K562 (cell line): ENCODE measurements around the gene KDM4F. TPM values are rescaled to one million over a fixed set of nuclear protein-coding genes. Genes with fewer than 3 reads are reported as not detected.

ENCODE experiments used
- CREM ChIP-seq: IDR thresholded peaks from 2 replicates; pipeline ENCODE4 v1.6.1; 2014; ENCODE audit warnings: antibody characterized with exemption, low read depth
- FOXM1 ChIP-seq, 2 experiments: fragments of 450-650 bp in 1 of 2; sonication (generic) in 1 of 2; formaldehyde crosslinking in 1 of 2; IDR thresholded peaks; 2 replicates each; pipeline versions ENCODE4 v1.6.1 to v1.9.0; 2017 to 2022; ENCODE audit warnings: low read depth in 2 of 2, mild to moderate bottlenecking in 2 of 2, missing genetic modification reagents in 1 of 2, moderate library complexity in 1 of 2
- HMGXB4 ChIP-seq: sonication (generic); formaldehyde crosslinking; IDR thresholded peaks from 2 replicates; pipeline ENCODE4 v1.8.1; 2023; ENCODE audit warnings: mild to moderate bottlenecking, missing genetic modification reagents
- NFIC ChIP-seq: fragments of 450-650 bp; IDR thresholded peaks from 2 replicates; pipeline ENCODE4 v1.6.1; 2017; ENCODE audit warnings: mild to moderate bottlenecking, inconsistent platforms
- NKRF ChIP-seq: fragments of 450-650 bp; IDR thresholded peaks from 2 replicates; pipeline ENCODE4 v1.6.1; 2016; ENCODE audit warnings: borderline replicate concordance
- NRF1 ChIP-seq, 2 experiments: fragments of 450-650 bp; IDR thresholded peaks in 1 of 2; conservative IDR thresholded peaks in 1 of 2; 2 replicates each; pipeline ENCODE4 v1.6.1; 2014; ENCODE audit warnings: mild to moderate bottlenecking in 2 of 2
- POLR2G ChIP-seq: fragments of 200-400 bp; formaldehyde crosslinking; IDR thresholded peaks from 2 replicates; pipeline ENCODE4 v1.6.1; 2017; ENCODE audit warnings: low read depth, mild to moderate bottlenecking, antibody characterized with exemption, low read length, moderate library complexity
- RCOR1 ChIP-seq, 2 experiments: IDR thresholded peaks; 2 replicates each; pipeline ENCODE4 v1.6.1; 2012; ENCODE audit warnings: low read depth in 2 of 2, low read length in 2 of 2, borderline replicate concordance in 1 of 2, improper control_type of control experiment in 1 of 2
- RUNX1 ChIP-seq: sonication (generic); IDR thresholded peaks from 2 replicates; pipeline ENCODE4 v1.6.1; 2016; ENCODE audit warnings: antibody characterized with exemption, low read depth
- YY1 ChIP-seq, 3 experiments: IDR thresholded peaks; 2 replicates each; pipeline ENCODE4 v1.6.1; 2011; ENCODE audit warnings: low read length in 2 of 3, mild to moderate bottlenecking in 2 of 3, moderate library complexity in 2 of 3, borderline replicate concordance in 1 of 3, control low read depth in 1 of 3, low read depth in 1 of 3; ENCODE audit not compliant: insufficient read depth in 3 of 3, insufficient replicate concordance in 2 of 3, control insufficient read depth in 1 of 3, insufficient read length in 1 of 3; ENCODE audit errors: extremely low read depth in 1 of 3
- ZFX ChIP-seq: sonication (generic); formaldehyde crosslinking; IDR thresholded peaks from 2 replicates; pipeline ENCODE4 v1.8.0; 2022; ENCODE audit warnings: mild to moderate bottlenecking, missing genetic modification reagents, moderate library complexity
- ZNF583 ChIP-seq: fragments of 250-450 bp; sonication (Bioruptor Pico); IDR thresholded peaks from 2 replicates; pipeline ENCODE4 v1.4.0; 2020
- ZNF766 ChIP-seq: fragments of 200-800 bp; sonication (Bioruptor generic); conservative IDR thresholded peaks from 2 replicates; pipeline ENCODE4 v1.6.1; 2016; ENCODE audit warnings: missing genetic modification characterization, missing compliant biosample characterization
- polyA plus RNA-seq, 8 experiments: library from polyadenylated mRNA; depleted of rRNA in 4 of 8; stranded (reverse) in 5 of 8; unstranded in 3 of 8; fragments of >200 nt; fragmentation: Nextera tagmentation in 2 of 8; fragmentation: Illumina TruSeq in 1 of 8; extraction: Ambion mirVana in 2 of 8; extraction: Trizol in 1 of 8; gene quantifications; 2 replicates each; pipeline versions ENCODE4 v1.2.1 to v1.2.3, GENCODE V29; 2011 to 2014; ENCODE audit warnings: inconsistent platforms in 1 of 8, missing spikeins in 1 of 8
- total RNA-seq, 7 experiments: library from RNA; depleted of rRNA in 6 of 7; stranded (reverse); fragments of >200 nt in 6 of 7; fragmentation: Illumina TruSeq in 2 of 7; extraction: Trizol in 2 of 7; gene quantifications; 2 replicates each; pipeline versions ENCODE4 v1.2.1 to v1.2.3, GENCODE V29; 2011 to 2021; ENCODE audit warnings: low replicate concordance in 1 of 7
- TF ChIP-seq, protein P1 (sequence below): fragments of 450-650 bp; formaldehyde crosslinking; IDR thresholded peaks from 2 replicates; pipeline ENCODE4 v1.4.0; 2020; ENCODE audit warnings: mild to moderate bottlenecking, moderate library complexity
- TF ChIP-seq, protein P2 (sequence below): sonication (generic); formaldehyde crosslinking; IDR thresholded peaks from 2 replicates; pipeline ENCODE4 v1.8.0; 2022; ENCODE audit warnings: missing genetic modification reagents, mild to moderate bottlenecking, borderline replicate concordance
- TF ChIP-seq, protein P3 (sequence below): IDR thresholded peaks from 2 replicates; pipeline ENCODE4 v1.6.1; 2011; ENCODE audit warnings: borderline replicate concordance, low read depth, mild to moderate bottlenecking, moderate library complexity, low read length; ENCODE audit not compliant: insufficient read depth, poor library complexity, severe bottlenecking

Gene KDM4F
- total and polyA plus RNA-seq, 9 of the 15 experiments (the other 6 are each of a cell fraction or from before 2014, with no cell fraction given): not detected

- TF ChIP-seq NKRF (no peak), RCOR1 (IDR thresholded peaks at IDR 0.05; ENCODE audit: borderline replicate concordance in 1 of 2, low read depth in 2 of 2, low read length in 2 of 2) (peak in 1 of 2 experiments; percentile 49; a peak in 1 of 4 replicates), HMGXB4 (CRISPR knock-in tag) (peak; percentile 90; the same call in 1 of the 2 replicates), CREM (peak; percentile 73), RUNX1 (0 out of 2 replicates have a peak, but pooled peaks have one; percentile 37), FOXM1 (IDR thresholded peaks at IDR 0.05; ENCODE audit: low read depth) (no peak), FOXM1 (CRISPR knock-in tag; IDR thresholded peaks at IDR 0.05; ENCODE audit: low read depth) (peak; percentile 38; the same call in 1 of the 2 replicates), YY1 (IDR thresholded peaks at IDR 0.05; ENCODE audit: borderline replicate concordance in 1 of 3, control insufficient read depth in 1 of 3, extremely low read depth in 1 of 3, insufficient read depth in 3 of 3, insufficient read length in 1 of 3, insufficient replicate concordance in 2 of 3, low read depth in 1 of 3, low read length in 2 of 3) (peak; percentile 72 to 88 (median 87)), ZNF583 (no peak), POLR2G (peak; percentile 98), NFIC (peak; percentile 85), ZNF766 (CRISPR knock-in tag) (peak; percentile 52; the same call in 1 of the 2 replicates), NRF1 (conservative IDR thresholded peaks at IDR 0.05 in 1 of 2, IDR thresholded peaks at IDR 0.05 in 1 of 2) (peak; percentile 71 to 80), ZFX (CRISPR knock-in tag) (peak; percentile 86)
- TF ChIP-seq, protein P1, sequence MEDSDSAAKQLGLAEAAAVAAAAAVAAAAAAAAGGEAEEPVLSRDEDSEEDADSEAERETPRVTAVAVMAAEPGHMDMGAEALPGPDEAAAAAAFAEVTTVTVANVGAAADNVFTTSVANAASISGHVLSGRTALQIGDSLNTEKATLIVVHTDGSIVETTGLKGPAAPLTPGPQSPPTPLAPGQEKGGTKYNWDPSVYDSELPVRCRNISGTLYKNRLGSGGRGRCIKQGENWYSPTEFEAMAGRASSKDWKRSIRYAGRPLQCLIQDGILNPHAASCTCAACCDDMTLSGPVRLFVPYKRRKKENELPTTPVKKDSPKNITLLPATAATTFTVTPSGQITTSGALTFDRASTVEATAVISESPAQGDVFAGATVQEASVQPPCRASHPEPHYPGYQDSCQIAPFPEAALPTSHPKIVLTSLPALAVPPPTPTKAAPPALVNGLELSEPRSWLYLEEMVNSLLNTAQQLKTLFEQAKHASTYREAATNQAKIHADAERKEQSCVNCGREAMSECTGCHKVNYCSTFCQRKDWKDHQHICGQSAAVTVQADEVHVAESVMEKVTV: no peak; the same call in 1 of the 2 replicates
- TF ChIP-seq, protein P2, sequence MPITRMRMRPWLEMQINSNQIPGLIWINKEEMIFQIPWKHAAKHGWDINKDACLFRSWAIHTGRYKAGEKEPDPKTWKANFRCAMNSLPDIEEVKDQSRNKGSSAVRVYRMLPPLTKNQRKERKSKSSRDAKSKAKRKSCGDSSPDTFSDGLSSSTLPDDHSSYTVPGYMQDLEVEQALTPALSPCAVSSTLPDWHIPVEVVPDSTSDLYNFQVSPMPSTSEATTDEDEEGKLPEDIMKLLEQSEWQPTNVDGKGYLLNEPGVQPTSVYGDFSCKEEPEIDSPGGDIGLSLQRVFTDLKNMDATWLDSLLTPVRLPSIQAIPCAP (CRISPR knock-in tag): no peak
- TF ChIP-seq, protein P3, sequence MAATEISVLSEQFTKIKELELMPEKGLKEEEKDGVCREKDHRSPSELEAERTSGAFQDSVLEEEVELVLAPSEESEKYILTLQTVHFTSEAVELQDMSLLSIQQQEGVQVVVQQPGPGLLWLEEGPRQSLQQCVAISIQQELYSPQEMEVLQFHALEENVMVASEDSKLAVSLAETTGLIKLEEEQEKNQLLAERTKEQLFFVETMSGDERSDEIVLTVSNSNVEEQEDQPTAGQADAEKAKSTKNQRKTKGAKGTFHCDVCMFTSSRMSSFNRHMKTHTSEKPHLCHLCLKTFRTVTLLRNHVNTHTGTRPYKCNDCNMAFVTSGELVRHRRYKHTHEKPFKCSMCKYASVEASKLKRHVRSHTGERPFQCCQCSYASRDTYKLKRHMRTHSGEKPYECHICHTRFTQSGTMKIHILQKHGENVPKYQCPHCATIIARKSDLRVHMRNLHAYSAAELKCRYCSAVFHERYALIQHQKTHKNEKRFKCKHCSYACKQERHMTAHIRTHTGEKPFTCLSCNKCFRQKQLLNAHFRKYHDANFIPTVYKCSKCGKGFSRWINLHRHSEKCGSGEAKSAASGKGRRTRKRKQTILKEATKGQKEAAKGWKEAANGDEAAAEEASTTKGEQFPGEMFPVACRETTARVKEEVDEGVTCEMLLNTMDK: peak; percentile 83
Measured at GRCh38 chr11:95067039-95067840, 18.0 kb downstream of the KDM4F start (continued).
